ENCODE data around the gene IL16.

- TF ChIP-seq CTCF (IDR thresholded peaks at IDR 0.05; ENCODE audit: low read length) (no peak), EZH2 (optimal IDR thresholded peaks at IDR 0.05; ENCODE audit: low read depth, low read length) (no peak), EZH2phosphoT487 (IDR thresholded peaks at IDR 0.05; ENCODE audit: low read length) (no peak)
These were observed 5.0 kb upstream of the IL16 start for GRCh38 chr15:81191701-81192100.
